T-cell (primary cell): ENCODE results near the gene AGBL3. TPM values are rescaled to one million over a fixed set of nuclear protein-coding genes. Genes with fewer than 3 reads are reported as not detected.
A peak's percentile ranks its signal among the peaks of the same experiment; 100 is the strongest.

Experiments
- ATAC-seq, 4 experiments: fragments of 200-7000 bp in 3 of 4; fragments of 150-1000 bp in 1 of 4; cut with Tn5 transposase; replicated peaks in 1 of 4; 1 replicate in 3 of 4; 2 replicates in 1 of 4; pipeline ENCODE4 v1.10.0; 2021; ENCODE audit warnings: moderate library complexity in 3 of 4, mild to moderate bottlenecking in 2 of 4, moderate number of reproducible peaks in 1 of 4
- CTCF ChIA-PET, 2 donors: fragments of 300-600 bp; sonication (Branson Sonifier 250); formaldehyde crosslinking; loops; one replicate each; lab custom pipeline; 2022; ENCODE audit warnings: antibody characterized with exemption in 2 of 2; lab: Charles Lee
- POLR2A ChIA-PET, 2 donors: fragments of 300-600 bp; sonication (Branson Sonifier 250); formaldehyde crosslinking; loops; one replicate each; lab custom pipeline; 2022; ENCODE audit warnings: antibody characterized with exemption in 2 of 2; lab: Charles Lee
- DNase-seq, 35 experiments: peaks; one replicate each; pipeline versions ENCODE4 v3.0.0 to v3.0.0-alpha.2; 2013 to 2023
- H3K27ac ChIP-seq: one replicate; pipeline ENCODE4 v1.5.1; 2013; ENCODE audit warnings: low read length
- H3K27me3 ChIP-seq, 2 experiments: replicated peaks in 1 of 2; 1 replicate in 1 of 2; 2 replicates in 1 of 2; pipeline versions ENCODE4 v1.6.1 to v1.7.0; 2013; ENCODE audit warnings: low read length in 1 of 2, mixed read lengths in 1 of 2; ENCODE audit not compliant: control insufficient read depth in 2 of 2, insufficient read depth in 2 of 2; ENCODE audit errors: extremely low read depth in 1 of 2
- H3K36me3 ChIP-seq, 2 donors: 1 replicate in 1 of 2; 2 replicates in 1 of 2; pipeline versions ENCODE4 v1.6.1 to v1.7.0; 2013; ENCODE audit warnings: low read length in 1 of 2; ENCODE audit not compliant: control insufficient read depth in 2 of 2, insufficient read depth in 1 of 2; ENCODE audit errors: extremely low read depth in 1 of 2
- H3K4me1 ChIP-seq, 2 experiments: 1 replicate in 1 of 2; 2 replicates in 1 of 2; pipeline versions ENCODE4 v1.6.1 to v1.7.0; 2013; ENCODE audit warnings: low read length in 2 of 2, mixed read lengths in 1 of 2; ENCODE audit not compliant: insufficient read depth in 2 of 2, control insufficient read depth in 1 of 2; ENCODE audit errors: extremely low read depth in 1 of 2
- H3K4me3 ChIP-seq, 2 donors: 1 replicate in 1 of 2; 2 replicates in 1 of 2; pipeline versions ENCODE4 v1.5.1 to v1.7.0; 2013; ENCODE audit warnings: mild to moderate bottlenecking in 2 of 2, low read length in 1 of 2, moderate library complexity in 1 of 2; ENCODE audit not compliant: control insufficient read depth in 1 of 2; ENCODE audit errors: extremely low read depth in 1 of 2
- H3K9me3 ChIP-seq: 2 replicates; pipeline ENCODE4 v1.7.0; 2013
- H3K27ac Mint-ChIP-seq, 2 donors: one replicate each; pipeline ENCODE4 v1.8.0; 2020 to 2021; ENCODE audit warnings: mild to moderate bottlenecking in 2 of 2, mixed read lengths in 2 of 2
- H3K27me3 Mint-ChIP-seq, 2 donors: one replicate each; pipeline ENCODE4 v1.8.0; 2021 to 2022; ENCODE audit warnings: mixed read lengths in 2 of 2
- H3K36me3 Mint-ChIP-seq: one replicate; pipeline ENCODE4 v1.8.0; 2021; ENCODE audit warnings: mixed read lengths
- H3K4me1 Mint-ChIP-seq, 3 donors: one replicate each; pipeline ENCODE4 v1.8.0; 2020 to 2022; ENCODE audit warnings: mixed read lengths in 3 of 3, mild to moderate bottlenecking in 1 of 3
- H3K4me3 Mint-ChIP-seq, 3 donors: one replicate each; pipeline ENCODE4 v1.8.0; 2020 to 2022; ENCODE audit warnings: mild to moderate bottlenecking in 3 of 3, mixed read lengths in 3 of 3, moderate library complexity in 3 of 3
- H3K9me3 Mint-ChIP-seq, 3 donors: one replicate each; pipeline ENCODE4 v1.8.0; 2020 to 2022; ENCODE audit warnings: mixed read lengths in 3 of 3
- WGBS: methylation state at CpG from one replicate; pipeline ENCODE4 v1.1.5; 2013; ENCODE audit warnings: missing lambda C conversion rate; ENCODE audit not compliant: insufficient coverage; 5-methylcytosine and 5-hydroxymethylcytosine counted together
- total RNA-seq, 35 experiments: library from RNA in 6 of 35; stranded (reverse) in 6 of 35; fragments of 120-200 nt in 1 of 35; gene quantifications; one replicate each; pipeline versions ENCODE4 v1.2.1 to v1.2.4 and lab custom pipeline; 2013 to 2026

The AGBL3 gene
- total RNA-seq, 5 donors from 2014 or later (not counting 1 experiment from before 2014, with no cell fraction given), result 2.5 to 6.7 (median 3.5) TPM

DNA sequence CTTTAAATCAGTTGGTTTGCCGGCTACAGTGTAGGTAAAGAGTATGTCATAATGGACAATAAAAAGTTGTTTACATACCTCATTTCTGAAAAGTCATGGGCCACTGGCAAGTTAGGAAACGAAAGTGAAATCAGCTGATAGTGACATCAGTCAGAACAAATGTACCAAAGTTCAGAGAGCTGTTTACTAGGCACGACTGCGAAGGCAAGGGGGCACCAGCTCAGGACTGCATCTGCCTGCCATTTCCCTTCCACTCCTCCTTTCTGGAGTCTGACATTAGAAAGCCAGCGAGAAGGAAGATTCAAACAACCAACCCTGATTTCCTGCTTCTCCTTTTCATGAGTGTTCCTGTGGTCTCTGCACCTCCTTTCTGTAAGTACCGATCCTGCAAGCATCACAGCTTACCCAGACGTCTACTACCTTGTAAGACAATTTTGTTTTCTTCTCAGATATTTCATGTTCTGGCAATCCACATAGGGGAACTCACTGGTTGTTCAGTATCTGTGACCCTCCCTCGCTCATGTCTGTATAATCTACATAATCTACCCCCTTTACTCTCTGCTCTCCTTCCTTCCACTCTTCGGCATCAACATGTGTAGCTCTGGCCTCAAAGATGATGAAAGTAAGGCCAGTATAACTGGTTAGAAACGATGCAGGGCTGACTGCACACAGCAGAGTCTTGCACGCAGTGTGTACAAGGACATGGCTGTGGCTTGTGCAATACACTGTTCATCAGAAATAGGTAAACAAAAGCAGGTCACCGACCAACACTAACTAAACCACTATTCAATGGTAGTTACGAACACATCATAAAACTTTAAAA is 161.8 kb downstream of the AGBL3 start, which contains the start of gene TMEM140:
Gene TMEM140 (plus strand): TSS at position 174 of the 823 bp plus-strand sequence. CDS start 16,370 bp downstream, outside the sequence.
- Mint-ChIP-seq H3K4me3 (peak within 1 kb of the TSS; percentile 85 to 89 (median 88)), H3K9me3 (peaks cover 0 to 5% (median 4%) of the 10 kb centered on the region in 3 donors), H3K36me3 (peaks cover 24% of the 10 kb centered on the region), H3K27me3 (no peaks in the 10 kb centered on the region), H3K4me1 (peaks cover 64 to 82% (median 68%) of the 10 kb centered on the region in 3 donors), H3K27ac (peak within 1 kb of the TSS; percentile 96 to 97)
- DNase-seq (peak in 34 of 35 experiments; percentile 47 to 85 (median 64)), ATAC-seq (peak; percentile 79 to 86 (median 82))
- Histone ChIP-seq H3K4me1 (peaks cover 24% of the 10 kb centered on the region in 2 experiments), H3K36me3 (peaks cover 0 to 16% of the 10 kb centered on the region in 2 donors), H3K27me3 (no peaks in the 10 kb centered on the region), H3K4me3 (peak within 1 kb of the TSS; percentile 60 to 90), H3K27ac (peak within 1 kb of the TSS; percentile 95), H3K9me3 (no peaks in the 10 kb centered on the region)
- 0% methylated on average over 6 of the region's 13 CpGs for WGBS
- ChIA-PET POLR2A (interaction anchor here (0.8 to 1.8 kb wide), 9 partner anchors 13 to 514 kb away, joined by 3 to 26 read pairs (median 4); partner anchors contain the start of genes AGBL3 (in 1 of the 2) and CYREN (in 1 of the 2)), CTCF (interaction anchor here (0.6 to 3.1 kb wide), 13 partner anchors 14 to 502 kb away, joined by 3 to 47 read pairs (median 5); partner anchors contain the start of genes AGBL3 (in 1 of the 2), CYREN (in 1 of the 2) and WDR91 (in 1 of the 2))

- H3K36me3 Mint-ChIP-seq, result peaks cover 43% of the 10 kb centered on the region
- H3K9me3 Mint-ChIP-seq, result peaks cover 13 to 23% (median 18%) of the 10 kb centered on the region in 3 donors
- no peaks in the 10 kb centered on the region for H3K27me3 Mint-ChIP-seq
- Histone ChIP-seq H3K4me1 (peaks cover 24% of the 10 kb centered on the region in 2 experiments), H3K36me3 (peaks cover 0 to 16% of the 10 kb centered on the region in 2 donors), H3K27me3 (no peaks in the 10 kb centered on the region), H3K9me3 (no peaks in the 10 kb centered on the region), H3K4me3 (peak overlapping the region in 1 of 2 donors; percentile 28), H3K27ac (no peak overlapping the region)
- ChIA-PET POLR2A (interaction anchor here in 1 of 2 donors (0.6 kb wide), 1 partner anchor 19 kb away, joined by 3 read pairs; no protein-coding TSS in a partner anchor), CTCF (interaction anchor here in 1 of 2 donors (0.9 kb wide), 1 partner anchor 502 kb away, joined by 3 read pairs; no protein-coding TSS in a partner anchor)
- H3K27ac Mint-ChIP-seq, result peak overlapping the region; percentile 16 to 45
- peaks cover 79 to 89% (median 80%) of the 10 kb centered on the region in 3 donors for H3K4me1 Mint-ChIP-seq
- DNase-seq (no peak), ATAC-seq (no peak)
- H3K4me3 Mint-ChIP-seq, result peak overlapping the region; percentile 85 to 89 (median 88)
- 94% methylated on average over 7 of the region's 8 CpGs for WGBS
Measured at GRCh38 chr7:135150072-135150782, 163.9 kb downstream of the AGBL3 start.

DNA sequence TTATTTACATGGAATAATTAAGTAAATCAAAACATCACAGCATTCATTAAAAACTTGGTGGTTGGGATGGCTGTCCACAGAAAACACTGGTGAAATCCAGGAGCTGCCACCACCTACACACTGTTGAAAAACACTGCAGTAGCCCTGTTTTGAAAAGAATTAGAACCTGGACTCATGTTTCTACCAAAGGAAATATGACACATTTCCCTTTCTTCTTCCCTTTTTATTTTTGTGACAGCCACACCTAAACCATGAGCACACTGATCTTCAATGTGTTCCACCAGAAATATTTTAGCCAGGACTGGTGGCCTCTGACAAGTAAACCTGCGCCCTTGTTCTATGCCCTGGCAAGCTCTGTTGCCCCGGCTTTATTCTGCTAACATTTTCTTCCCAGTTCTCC is 164.8 kb downstream of the AGBL3 start:
- H3K9me3 Mint-ChIP-seq, result peaks cover 15 to 31% (median 26%) of the 10 kb centered on the region in 3 donors
- DNase-seq (no peak), ATAC-seq (no peak)
- peak overlapping the region; percentile 69 to 84 for H3K27ac Mint-ChIP-seq
- CTCF ChIA-PET, result interaction anchor here in 1 of 2 donors (0.9 kb wide), 1 partner anchor 503 kb away, joined by 3 read pairs; no protein-coding TSS in a partner anchor
- no peak overlapping the region for H3K27ac ChIP-seq
- H3K36me3 Mint-ChIP-seq, result peaks cover 52% of the 10 kb centered on the region
- peaks cover 75 to 82% (median 78%) of the 10 kb centered on the region in 3 donors for H3K4me1 Mint-ChIP-seq
- peaks cover 0 to 16% of the 10 kb centered on the region in 2 donors for H3K36me3 ChIP-seq
- H3K4me3 Mint-ChIP-seq, result peak overlapping the region; percentile 85 to 89 (median 88)
- peaks cover 3% of the 10 kb centered on the region for H3K9me3 ChIP-seq
- POLR2A ChIA-PET, result interaction anchor here (0.8 to 0.9 kb wide), 2 partner anchors 12 to 13 kb away, joined by 3 to 4 read pairs; no protein-coding TSS in a partner anchor
- 100% methylated on average over 2 of the region's 2 CpGs for WGBS
- no peaks in the 10 kb centered on the region for H3K27me3 Mint-ChIP-seq
- H3K4me1 ChIP-seq, result peaks cover 20 to 24% of the 10 kb centered on the region in 2 experiments
- H3K4me3 ChIP-seq, result no peak overlapping the region
- H3K27me3 ChIP-seq, result no peaks in the 10 kb centered on the region

- ATAC-seq, result no peak
Measured at GRCh38 chr7:135151533-135151932, 165.2 kb downstream of the AGBL3 start.

DNA sequence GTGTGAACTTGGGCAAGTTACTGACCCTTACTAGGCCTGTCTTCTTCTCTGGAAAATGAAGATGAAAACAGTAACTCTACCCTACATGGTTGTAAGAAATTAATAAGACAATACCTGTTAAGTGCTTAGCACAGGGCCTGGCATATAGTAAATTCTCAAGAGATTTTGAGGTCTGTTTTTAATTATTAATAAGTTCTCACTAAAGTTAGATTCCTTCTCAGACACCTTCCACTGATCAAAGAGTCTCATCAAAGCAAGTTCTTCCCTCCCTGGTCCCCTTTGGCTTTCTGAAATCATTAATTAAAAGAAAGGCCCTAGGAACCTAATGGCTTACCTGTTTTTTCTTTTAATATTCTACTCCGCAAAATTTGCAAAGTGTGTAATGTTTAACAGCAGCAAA is 166.1 kb downstream of the AGBL3 start:
- Histone ChIP-seq H3K9me3 (peaks cover 3% of the 10 kb centered on the region), H3K27me3 (no peaks in the 10 kb centered on the region), H3K27ac (no peak overlapping the region), H3K4me3 (no peak overlapping the region), H3K36me3 (peaks cover 0 to 16% of the 10 kb centered on the region in 2 donors), H3K4me1 (peaks cover 15 to 19% of the 10 kb centered on the region in 2 experiments)
- Mint-ChIP-seq H3K4me1 (peaks cover 76 to 80% (median 77%) of the 10 kb centered on the region in 3 donors), H3K4me3 (peak overlapping the region in 1 of 3 donors; percentile 50), H3K9me3 (peaks cover 24 to 39% (median 37%) of the 10 kb centered on the region in 3 donors), H3K27me3 (no peaks in the 10 kb centered on the region), H3K27ac (peak overlapping the region in 1 of 2 donors; percentile 43), H3K36me3 (peaks cover 65% of the 10 kb centered on the region)
- POLR2A ChIA-PET, result no interaction called here
- ATAC-seq (no peak), DNase-seq (no peak)
- CTCF ChIA-PET, result no interaction called here
- WGBS, result no CpG with 5 or more reads among the region's 1 CpG

More at GRCh38 chr7:135151533-135151932, 165.2 kb downstream of the AGBL3 start:
- Histone ChIP-seq H3K4me1 (peaks cover 17 to 22% of the 10 kb centered on the region in 2 experiments), H3K36me3 (peaks cover 0 to 16% of the 10 kb centered on the region in 2 donors), H3K9me3 (peaks cover 3% of the 10 kb centered on the region), H3K4me3 (no peak overlapping the region), H3K27ac (no peak overlapping the region), H3K27me3 (no peaks in the 10 kb centered on the region)
- ChIA-PET CTCF (no interaction called here), POLR2A (interaction anchor here (0.8 to 0.9 kb wide), 2 partner anchors 12 to 13 kb away, joined by 3 to 4 read pairs; no protein-coding TSS in a partner anchor)
- no peak for DNase-seq
- WGBS, result 82% methylated on average over 2 of the region's 6 CpGs
- Mint-ChIP-seq H3K4me3 (peak overlapping the region; percentile 85 to 89 (median 88)), H3K36me3 (peaks cover 56% of the 10 kb centered on the region), H3K4me1 (peaks cover 72 to 78% (median 76%) of the 10 kb centered on the region in 3 donors), H3K27me3 (no peaks in the 10 kb centered on the region), H3K9me3 (peaks cover 18 to 33% (median 30%) of the 10 kb centered on the region in 3 donors), H3K27ac (peak overlapping the region; percentile 69 to 84)
